ENCODE measurements around the gene SMG6.

SMG6 gene

GRCh38 chr17:2111691-2112090, 191.9 kb downstream of the SMG6 start:
- in situ Hi-C loops (cut with MboI; ENCODE audit: low sequenced_read_pairs): no loop called here

GRCh38 chr17:2110436-2110835, 193.1 kb downstream of the SMG6 start:
- in situ Hi-C loops (cut with MboI; ENCODE audit: low sequenced_read_pairs): no loop called here

GRCh38 chr17:2108170-2108569, 195.4 kb downstream of the SMG6 start:
- in situ Hi-C loops (cut with MboI; ENCODE audit: low sequenced_read_pairs): no loop called here

- in situ Hi-C loops (cut with MboI; ENCODE audit: low sequenced_read_pairs): no loop called here
Observed at GRCh38 chr17:2107506-2107905, 196.1 kb downstream of the SMG6 start.

GRCh38 chr17:2107050-2107449, 196.5 kb downstream of the SMG6 start:
- in situ Hi-C loops (cut with MboI; ENCODE audit: low sequenced_read_pairs): no loop called here

GRCh38 chr17:2106308-2106955, 197.2 kb downstream of the SMG6 start:
- in situ Hi-C loops (cut with MboI; ENCODE audit: low sequenced_read_pairs): no loop called here

GRCh38 chr17:2105663-2106062, 197.9 kb downstream of the SMG6 start:
- in situ Hi-C loops (cut with MboI; ENCODE audit: low sequenced_read_pairs): no loop called here

- in situ Hi-C loops (cut with MboI; ENCODE audit: low sequenced_read_pairs): no loop called here
Observed at GRCh38 chr17:2102931-2103809, 200.4 kb downstream of the SMG6 start.

GRCh38 chr17:2101448-2102257, 201.9 kb downstream of the SMG6 start:
- in situ Hi-C loops (cut with MboI; ENCODE audit: low sequenced_read_pairs): no loop called here

- in situ Hi-C loops (cut with MboI; ENCODE audit: low sequenced_read_pairs): no loop called here
Observed at GRCh38 chr17:2095536-2095910, 208.1 kb downstream of the SMG6 start.

GRCh38 chr17:2094891-2095535, 208.6 kb downstream of the SMG6 start:
- in situ Hi-C loops (cut with MboI; ENCODE audit: low sequenced_read_pairs): no loop called here

- in situ Hi-C loops (cut with MboI; ENCODE audit: low sequenced_read_pairs): no loop called here
Observed at GRCh38 chr17:2093349-2093748, 210.2 kb downstream of the SMG6 start.

GRCh38 chr17:2092253-2092652, 211.3 kb downstream of the SMG6 start:
- in situ Hi-C loops (cut with MboI; ENCODE audit: low sequenced_read_pairs): no loop called here

GRCh38 chr17:2090804-2091534, 212.6 kb downstream of the SMG6 start:
- in situ Hi-C loops (cut with MboI; ENCODE audit: low sequenced_read_pairs): no loop called here

GRCh38 chr17:2090210-2090641, 213.4 kb downstream of the SMG6 start:
- in situ Hi-C loops (cut with MboI; ENCODE audit: low sequenced_read_pairs): no loop called here

GRCh38 chr17:2089021-2089422, 214.6 kb downstream of the SMG6 start:
- in situ Hi-C loops (cut with MboI; ENCODE audit: low sequenced_read_pairs): no loop called here

- in situ Hi-C loops (cut with MboI; ENCODE audit: low sequenced_read_pairs): no loop called here
Observed at GRCh38 chr17:2087597-2088211, 215.9 kb downstream of the SMG6 start.

GRCh38 chr17:2086306-2086705, 217.3 kb downstream of the SMG6 start:
- in situ Hi-C loops (cut with MboI; ENCODE audit: low sequenced_read_pairs): no loop called here

- in situ Hi-C loops (cut with MboI; ENCODE audit: low sequenced_read_pairs): no loop called here
Observed at GRCh38 chr17:2085648-2085949, 218.0 kb downstream of the SMG6 start.
